CD4-positive, alpha-beta T cell treated with Interleukin-4 for 1 hour (primary cell): ENCODE results near the gene AGBL3.

Source experiments
- DNase-seq, 2 donors: peaks; one replicate each; pipeline ENCODE4 v3.0.0-alpha.2; 2020 to 2022

The AGBL3 gene

DNA sequence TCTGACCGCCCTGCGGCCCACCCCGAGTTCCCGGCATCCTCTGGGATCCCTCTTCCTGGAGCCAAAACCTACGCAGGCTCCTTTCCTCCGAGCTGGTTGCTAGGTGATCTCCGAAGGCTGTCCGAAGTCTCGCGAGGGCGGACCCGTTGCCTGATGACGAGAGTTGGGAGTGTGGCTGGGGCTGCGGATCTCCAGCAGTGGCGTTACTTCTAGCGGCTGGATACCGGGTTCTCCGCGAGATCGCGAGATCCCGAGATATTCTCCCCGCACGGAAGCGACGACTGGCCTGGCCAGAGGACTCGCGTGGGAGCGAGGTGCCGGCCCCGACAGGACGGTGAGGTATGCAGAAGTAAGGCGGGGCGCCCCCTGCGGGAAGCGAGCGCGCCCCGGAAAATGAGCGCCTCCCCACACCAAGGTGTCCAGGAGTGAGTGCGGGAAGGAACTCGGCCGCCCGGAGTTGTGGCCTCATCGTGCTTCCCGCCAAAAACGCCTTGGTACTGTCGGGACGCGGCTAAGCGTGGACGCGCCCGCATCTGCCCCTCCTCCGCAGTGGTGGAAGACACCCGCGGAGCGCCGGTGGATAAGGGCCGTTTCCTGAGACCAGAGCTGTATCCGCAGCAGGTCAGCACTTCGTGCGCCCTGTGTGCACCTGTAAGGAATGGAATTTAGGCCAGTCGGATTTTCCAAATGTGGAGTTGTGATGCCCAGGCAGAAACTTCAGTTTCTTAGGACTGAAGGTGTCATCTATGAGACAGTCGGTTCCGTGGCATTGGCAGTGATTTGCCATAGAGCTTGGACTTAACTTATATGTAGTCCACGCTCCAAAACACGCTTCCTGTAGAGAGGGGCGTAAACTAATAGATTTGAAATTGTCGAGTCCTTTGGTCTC, at the start of gene AGBL3:
AGBL3 (plus strand) TSS at position 146 of the 889 bp plus-strand sequence. CDS start 1,426 bp downstream, outside the sequence.
- peak; percentile 91 to 92 for DNase-seq

DNA sequence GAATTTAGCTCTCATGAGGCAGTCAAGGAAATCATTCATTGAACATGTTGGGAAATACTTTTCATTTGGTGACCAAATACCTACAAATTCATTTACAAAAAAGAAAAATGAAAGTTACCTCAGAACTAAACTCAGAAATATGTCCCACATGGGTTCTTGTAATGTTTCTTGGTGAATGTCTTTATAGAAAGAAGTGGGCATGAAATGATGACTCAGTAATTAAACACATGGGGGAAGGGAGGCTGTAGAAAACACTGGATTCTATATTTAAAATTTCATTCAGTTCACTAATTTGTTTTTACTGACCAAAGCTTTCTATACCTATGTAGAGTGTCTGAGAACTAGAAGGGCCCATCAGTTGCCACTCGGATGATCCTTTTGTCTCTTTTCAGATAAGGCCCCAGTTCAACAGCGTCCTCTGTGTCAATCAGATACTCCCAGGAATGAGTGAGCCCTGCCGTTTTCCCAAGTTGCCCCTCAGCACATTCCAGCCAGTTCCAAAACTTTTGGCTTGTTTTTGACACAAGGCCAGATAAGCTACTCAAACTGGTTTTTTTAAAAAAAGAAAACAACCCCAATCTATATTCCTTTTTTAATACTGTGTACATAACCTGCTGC, 49.3 kb upstream of the AGBL3 start:
- DNase-seq: no peak

DNA sequence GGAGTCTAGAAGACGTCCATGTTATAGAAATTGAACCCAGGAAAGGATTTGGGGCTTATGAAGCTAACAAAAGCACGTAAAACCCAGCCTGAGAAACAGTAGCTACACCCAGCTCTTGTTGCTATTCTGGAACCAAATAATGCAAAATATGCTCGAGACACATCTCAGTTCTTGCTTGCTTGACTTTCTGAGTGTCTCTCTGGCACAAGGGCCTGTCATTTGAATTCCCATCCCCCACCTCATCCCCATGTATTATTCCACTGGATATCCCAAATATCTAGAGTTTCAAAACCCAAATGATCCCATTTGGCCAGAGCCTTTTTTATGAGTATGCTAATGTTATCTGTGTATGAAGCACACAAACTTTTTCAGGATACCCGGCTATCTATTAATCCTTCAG, 48.2 kb upstream of the AGBL3 start:
- DNase-seq: no peak

DNA sequence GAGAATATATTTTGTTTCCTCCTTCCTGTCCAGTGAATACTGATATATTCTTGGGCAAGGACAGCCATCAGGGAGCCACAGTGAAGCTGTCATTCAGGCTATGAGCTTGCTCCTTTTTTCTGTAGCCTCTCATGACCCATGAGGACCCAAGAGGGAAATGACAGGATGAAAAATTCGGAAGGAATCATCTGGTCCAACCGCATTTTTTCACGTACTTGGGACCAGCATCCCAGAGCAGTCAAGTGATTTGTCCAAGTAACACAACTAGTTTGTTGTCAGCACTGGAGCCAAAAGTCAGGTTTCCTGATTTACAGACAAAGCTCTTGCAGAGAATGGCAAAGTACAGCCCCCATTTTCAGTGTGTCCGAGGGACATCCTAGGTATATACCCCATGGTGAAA, 47.2 kb upstream of the AGBL3 start:
- no peak for DNase-seq

DNA sequence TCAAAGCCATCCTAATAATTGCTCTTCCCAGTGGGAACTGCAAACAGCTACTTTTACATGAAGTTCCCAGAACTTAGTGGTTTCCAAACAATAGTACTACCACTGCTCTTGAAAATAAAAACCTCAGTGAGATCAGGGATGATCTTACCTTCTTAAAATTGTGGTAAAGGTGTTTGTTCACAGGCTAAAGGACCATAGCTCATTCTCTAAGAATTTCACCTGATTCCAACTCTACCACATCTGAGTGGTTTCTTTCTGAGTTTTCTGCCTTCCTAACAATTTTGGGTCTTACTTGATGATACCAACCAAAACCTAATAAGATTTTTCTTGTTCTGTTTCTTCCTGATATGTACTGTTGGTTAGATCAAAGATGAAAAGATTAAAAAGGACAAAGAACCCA, 45.6 kb upstream of the AGBL3 start:
- no peak for DNase-seq

DNA sequence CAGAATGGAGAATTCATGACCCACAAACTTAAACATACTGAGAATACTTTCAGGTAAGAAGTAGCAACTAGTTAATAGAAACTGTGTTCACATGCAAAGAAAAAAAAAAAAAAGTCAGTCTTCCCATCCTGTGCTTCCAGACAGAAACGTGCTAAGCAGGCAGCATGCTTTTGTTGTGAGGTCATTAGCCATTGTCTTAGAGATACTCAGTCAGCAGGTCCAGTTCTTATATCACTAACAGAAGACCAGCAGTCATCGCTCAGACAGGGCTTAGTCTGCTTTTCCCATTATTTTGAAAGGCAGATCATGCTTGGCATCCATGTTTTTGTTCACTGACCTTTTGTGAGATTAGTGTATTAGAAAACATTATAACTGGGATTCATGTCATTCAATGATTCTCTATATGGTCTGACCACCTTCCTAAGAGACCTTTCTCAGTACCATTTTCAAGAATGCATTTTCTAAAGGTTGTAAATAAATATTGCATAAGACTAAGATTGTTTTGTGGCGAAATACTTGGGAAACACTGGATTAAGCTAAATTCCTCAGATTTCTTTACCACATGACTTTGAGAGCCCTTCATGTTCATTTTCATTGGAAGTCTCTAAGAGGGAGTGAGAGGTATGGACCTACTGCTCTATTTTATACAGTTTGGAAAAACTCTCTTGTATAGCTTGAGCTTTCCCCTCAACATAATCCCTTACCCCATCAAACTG, 45.0 kb upstream of the AGBL3 start:
- DNase-seq: no peak

DNA sequence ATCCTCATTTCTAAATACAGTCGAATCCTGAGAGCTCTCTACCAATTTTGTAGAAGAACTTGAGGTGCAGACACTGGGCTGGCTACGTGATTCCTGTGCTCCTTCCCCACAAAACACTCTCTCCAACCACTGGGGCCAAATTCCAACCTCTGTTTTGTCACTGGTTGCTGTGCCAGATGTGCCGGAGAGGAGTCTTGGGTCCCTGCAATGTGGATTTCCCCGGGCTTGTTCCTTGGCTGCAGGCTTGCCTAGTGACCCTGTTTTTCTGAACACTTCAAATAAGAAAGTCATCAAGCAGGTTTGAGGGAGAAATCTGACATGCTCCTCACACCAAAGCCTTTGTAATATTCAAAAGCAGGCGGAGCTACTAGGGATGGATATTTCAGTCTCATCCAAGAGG, 44.4 kb upstream of the AGBL3 start:
- no peak for DNase-seq

DNA sequence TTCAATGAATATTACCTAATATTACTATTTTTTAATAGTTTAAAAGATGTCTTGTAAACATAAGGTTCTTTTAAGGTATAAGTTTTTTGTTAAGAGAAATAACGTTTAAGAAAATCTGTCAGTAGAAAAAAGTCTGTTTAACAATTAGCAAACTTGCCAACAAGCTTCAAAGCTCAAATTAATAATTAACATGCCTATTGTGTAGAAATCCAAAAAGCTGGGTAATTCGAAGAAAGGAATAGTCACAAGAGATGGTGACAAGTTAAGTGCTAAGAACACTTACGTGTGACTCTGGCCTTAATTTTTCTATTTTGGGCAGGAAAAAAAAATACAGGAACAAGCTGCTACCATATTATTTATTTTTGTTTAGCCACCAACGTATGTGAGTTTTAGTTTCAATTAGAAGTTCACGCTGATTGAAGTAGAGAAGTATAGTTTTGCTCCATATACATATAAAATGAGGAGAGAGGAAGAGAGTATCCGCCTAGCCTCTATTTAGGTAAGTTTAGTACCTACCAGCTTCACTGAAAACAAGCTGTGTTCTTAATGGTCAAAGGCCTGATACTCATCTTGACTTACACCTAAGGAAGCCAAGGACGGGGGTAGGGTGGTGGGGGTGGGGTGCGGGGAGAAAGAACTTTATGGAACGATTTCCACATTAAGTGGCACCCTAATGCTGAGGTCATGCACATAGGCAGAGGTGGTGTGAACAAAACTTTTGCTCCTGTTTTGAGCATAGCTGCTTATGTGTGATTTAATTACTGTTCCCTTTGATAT, 43.4 kb upstream of the AGBL3 start:
- no peak for DNase-seq

DNA sequence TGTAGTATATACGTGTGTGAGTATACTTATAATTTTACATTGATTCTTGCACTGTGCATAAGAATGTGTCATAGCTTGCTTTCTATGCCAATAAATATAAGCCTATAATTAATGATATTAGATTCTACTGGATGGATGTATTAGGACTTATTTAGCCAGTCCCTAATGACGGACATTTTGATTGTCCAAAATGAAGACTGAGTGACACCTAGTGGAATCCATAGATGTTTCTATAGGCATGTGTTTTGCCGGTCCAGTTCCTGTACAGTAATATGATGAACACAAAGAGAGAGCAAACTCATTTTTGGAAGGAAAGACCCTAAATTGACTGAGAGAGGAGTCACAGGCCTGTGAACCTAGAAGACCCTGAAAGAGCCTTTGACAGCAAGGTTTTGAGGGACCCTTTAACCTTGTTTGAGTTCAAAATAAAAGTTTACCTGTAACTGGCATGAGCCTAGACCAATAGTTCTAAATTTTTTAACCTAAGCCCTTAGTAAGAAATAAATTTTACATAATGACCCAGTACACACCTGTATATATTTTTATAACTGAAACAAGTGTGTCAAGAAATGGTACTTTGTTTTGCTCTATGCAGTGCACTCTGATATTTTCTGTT, 42.4 kb upstream of the AGBL3 start:
- DNase-seq: no peak

DNA sequence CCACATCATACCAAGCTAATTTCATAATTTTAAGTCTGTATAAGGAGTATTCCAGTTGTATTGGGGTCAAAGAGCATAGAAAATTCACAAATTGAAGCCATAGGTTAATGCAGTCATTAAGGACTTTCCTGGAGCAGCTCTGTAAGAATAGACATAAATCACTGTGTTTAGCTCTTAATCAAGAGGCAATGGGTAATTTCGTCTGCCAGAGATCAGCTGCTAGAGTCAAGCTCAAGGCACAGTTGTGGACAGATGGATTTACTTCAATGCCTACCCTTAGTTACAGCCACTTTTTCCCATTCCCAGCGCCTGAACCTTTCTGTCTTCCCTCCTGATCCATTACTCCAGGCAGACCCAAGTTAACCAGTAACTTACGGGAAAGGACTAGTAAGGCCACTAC, 40.6 kb upstream of the AGBL3 start:
- DNase-seq: no peak

DNA sequence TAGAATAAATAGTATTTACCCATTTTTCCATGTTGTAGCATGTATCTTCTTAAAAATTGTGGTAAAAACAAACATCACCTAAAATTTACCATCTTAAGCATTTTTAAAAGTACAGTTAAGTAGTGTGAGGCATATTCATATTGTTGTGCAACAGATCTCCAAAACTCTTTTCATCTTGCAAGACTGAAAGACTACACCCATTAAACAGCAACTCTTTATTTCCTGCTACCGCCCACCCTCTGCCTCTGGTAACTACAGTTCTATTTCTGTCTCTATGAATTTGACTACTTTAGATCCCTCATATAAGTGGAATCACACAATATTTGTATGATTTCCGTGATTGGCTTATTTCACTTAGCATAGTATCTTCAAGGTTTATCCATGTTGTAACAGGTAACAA, 40.0 kb upstream of the AGBL3 start:
- DNase-seq: no peak

DNA sequence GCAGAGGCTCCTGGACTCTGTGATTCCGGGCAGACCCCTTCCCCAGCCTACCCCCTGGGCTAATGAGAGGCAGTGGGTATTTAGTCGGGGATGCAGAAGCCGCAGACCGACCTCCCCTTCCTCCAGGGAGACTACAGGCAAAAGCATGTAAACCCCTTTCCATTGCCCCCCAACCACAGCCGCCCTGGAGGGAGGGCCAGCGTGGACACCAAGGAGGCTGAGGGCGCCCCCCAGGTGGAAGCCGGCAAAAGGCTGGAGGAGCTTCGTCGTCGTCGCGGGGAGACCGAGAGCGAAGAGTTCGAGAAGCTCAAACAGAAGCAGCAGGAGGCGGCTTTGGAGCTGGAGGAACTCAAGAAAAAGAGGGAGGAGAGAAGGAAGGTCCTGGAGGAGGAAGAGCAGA, 39.0 kb upstream of the AGBL3 start:
- no peak for DNase-seq

DNA sequence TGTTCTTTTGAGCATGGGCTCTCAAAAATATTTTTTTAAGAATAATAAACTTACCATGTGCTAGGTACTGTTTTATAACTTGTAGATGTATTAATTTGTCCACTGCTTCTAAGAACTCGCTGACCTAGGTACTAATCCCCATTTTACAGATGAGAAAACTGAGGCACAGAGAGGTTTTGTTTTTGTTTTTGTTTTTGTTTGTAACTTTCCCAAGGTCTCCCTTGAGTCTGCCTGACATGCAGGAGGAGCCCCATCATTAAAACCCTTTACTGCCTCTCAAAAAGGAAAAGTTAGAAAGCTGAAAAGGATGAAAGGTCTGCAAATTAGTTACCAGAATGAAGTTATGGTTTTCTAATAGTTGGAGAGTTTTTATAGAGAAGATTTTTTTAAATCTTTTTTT, 38.5 kb upstream of the AGBL3 start:
- DNase-seq: no peak

DNA sequence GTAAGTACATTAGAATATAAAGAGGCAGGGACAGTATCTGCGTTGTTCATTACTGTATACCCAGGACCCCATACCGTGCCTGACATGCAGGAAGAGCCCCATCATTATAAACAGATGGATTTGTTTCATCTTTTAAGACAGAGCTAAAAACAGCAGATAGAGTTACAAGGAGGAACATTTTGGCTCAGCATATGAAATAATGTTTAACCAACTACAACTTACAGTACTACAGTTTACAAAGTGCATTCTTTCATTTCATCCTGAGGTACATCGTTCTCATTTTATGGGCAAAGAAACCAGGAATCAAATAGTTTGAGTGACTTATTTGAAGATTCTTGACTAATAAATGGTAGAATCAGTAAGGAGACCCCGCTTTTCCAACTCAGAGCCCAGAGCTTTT, 38.1 kb upstream of the AGBL3 start:
- DNase-seq: no peak

DNA sequence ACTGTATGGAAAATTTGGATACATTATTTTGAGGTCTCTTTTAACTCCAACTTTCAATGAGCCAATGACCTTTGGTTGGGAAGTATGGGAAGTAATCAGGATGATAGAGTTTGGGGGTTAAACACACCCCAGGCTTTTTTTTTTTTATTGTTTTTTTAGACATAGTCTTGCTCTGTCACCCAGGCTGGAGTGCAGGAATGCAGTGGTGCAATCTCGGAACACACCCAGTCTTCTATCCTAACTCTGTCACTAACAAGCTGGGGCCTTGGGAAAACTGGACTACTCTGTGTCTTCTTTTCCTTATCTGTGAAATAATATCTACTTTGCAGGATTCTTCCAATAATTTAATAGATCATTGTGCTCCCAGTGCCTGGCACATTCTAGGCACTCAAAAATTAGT, 37.6 kb upstream of the AGBL3 start:
- DNase-seq: no peak

DNA sequence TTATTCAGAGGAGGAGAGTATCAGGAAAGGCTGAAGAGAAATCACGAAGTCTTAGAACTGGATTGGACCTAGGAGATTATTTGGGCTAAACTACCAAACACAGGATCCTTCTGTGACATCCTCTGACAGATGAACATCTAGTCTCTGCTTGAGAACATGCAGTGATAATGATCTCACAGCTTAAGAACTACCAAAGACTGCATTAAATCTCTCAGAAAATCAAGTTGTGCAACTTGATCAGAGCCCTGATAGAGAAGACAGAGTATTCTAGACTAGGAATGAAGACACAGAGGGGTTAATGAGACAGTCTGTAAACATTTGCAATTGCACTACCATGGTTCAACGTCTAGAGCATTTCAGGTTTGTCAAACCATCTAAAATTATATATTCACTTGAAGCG, 37.1 kb upstream of the AGBL3 start:
- DNase-seq: no peak

DNA sequence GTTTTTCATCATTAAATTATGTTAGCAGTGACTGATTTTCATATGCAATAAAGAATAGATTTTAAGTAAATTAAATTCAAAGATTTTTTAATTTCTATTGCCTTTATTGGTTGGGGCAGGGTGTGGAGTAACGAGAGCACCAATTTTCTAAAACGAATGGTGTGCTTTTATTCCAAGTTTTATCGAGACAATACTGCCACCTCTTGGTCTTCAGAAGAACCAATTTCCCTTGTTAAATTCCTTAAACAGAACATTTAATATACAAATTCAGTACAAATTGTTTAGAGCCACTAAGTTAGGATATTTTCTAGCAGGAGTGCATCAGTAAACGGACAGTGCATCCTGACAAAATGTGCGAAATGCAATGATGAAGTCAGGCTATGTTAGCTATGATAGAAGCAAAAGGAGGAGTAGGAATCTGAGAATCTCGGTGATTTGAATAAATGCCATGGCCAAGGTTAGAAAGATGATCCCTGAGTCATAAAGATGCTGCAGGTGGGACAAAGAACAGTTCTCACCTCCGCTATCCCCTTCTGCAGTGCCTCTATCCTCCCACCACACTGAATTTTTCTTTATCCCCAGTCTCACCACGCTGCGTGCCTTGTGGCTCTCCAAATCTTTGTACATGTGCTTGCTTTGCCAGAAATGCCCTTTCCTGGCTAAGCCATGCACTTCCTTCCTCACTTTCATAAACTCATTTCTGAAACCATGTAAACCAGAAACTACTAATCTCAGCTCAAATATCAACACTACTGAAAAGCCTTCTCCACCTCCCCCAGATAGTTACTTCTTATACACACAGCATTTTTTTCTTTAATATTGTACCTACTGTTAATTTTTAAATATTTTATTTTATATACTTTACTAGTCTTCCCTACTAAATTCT, 31.9 kb upstream of the AGBL3 start:
- peak in 1 of 2 donors; percentile 49 for DNase-seq

DNA sequence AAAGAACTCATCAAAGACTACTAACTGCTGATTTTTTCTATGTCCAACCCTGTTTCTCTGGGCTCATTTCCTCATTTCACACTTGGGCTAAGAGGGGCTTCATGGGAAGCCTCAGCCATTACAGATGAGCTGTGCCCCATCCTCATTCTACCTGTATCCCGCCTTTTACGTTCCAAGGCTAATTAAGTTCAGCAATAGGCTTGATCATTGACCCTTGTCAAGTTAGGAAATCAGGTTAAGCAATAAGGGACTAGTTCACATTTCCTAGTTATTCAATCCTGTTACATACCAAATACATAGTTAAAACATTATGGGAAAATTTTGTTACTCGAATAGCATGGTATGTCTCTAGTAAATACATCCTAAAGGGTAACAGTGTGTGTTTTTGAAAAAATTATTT, 29.3 kb upstream of the AGBL3 start:
- DNase-seq: no peak

DNA sequence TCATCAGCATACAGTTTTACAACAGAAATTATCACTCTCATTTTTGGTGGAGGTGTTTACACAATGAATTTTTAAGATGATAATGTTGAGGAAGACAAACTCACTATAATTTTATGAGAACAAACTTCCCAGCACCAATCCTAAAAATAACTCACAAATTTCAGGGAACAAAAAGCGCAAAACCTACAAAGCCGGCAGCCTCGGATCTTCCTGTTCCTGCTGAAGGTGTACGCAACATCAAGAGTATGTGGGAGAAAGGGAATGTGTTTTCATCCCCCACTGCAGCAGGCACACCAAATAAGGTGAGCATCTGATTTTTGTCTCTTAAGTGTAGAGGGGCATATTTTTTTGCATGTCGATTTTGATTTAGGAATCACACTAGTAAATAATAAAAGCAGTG, 26.5 kb upstream of the AGBL3 start:
- no peak for DNase-seq

DNA sequence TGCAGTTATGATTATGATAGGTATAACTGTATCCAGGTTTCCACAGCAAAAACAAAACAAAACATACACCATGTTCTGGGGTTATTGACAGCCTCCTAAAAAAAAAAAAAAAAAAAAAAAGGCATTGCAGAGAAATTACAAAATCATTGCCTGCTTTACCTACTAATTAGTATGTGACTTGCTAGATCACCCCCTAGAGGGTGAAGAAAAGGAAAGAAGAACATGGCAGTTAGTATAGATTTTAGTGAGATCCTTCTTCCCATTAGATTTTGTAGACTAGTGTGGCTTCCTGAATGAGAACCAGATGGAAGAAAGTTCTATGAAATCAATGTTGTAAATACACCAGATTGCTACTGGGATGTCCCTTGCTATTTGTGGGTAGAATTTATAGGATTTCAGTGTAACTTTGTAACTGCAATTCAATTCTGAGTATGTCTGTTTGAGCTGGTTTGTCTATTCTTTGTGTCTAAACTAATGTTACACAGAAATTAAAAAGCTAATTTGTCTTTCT, 24.0 kb upstream of the AGBL3 start:
- DNase-seq: no peak

DNA sequence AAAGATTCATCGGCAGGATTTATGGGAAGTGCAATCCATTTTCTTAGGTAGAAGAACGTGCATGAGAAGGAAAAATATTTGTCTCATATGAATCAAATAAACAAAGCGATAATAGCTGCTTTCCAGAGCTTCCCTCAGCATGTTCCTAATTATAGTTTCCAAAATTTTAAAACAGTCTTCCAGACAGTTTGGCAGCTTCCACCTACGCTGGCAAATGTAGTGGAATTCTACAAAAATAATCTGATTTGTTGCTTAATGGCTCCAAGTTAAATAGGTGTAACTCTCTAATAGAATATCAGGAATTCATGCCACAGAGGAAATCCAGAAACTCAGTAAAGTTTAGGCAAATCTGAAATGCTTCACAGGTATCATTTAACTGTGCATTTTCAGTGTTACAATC, 23.3 kb upstream of the AGBL3 start:
- DNase-seq: no peak
